Erythroblast (primary cell): ENCODE results near the gene CSF2.

Experiments used
- DNase-seq, 2 experiments: peaks; one replicate each; lab custom pipeline; 2025; lab: John Stamatoyannopoulos, UW
- GATA1 ChIP-seq: IDR thresholded peaks from 2 replicates; pipeline ENCODE4 v1.6.1; 2011; ENCODE audit warnings: low read depth, mild to moderate bottlenecking, control low read depth, low read length, moderate library complexity
- POLR2A ChIP-seq: IDR thresholded peaks from 2 replicates; pipeline ENCODE4 v1.6.1; 2011; ENCODE audit warnings: mild to moderate bottlenecking, low read length

CSF2 gene

GRCh38 chr5:132073231-132074013, at the start of gene CSF2:
TSS of gene CSF2 (plus strand) at chr5:132073789. CDS start at chr5:132073824, 35 bp downstream.
- no peak for TF ChIP-seq GATA1
- DNase-seq: no peak

- DNase-seq: no peak
- no peak for TF ChIP-seq POLR2A
- TF ChIP-seq GATA1: no peak
Measured at GRCh38 chr5:132024117-132024435, 49.5 kb upstream of the CSF2 start.

GRCh38 chr5:132024789-132025402, 48.7 kb upstream of the CSF2 start:
- no peak for DNase-seq
- TF ChIP-seq POLR2A (no peak), GATA1 (no peak)

GRCh38 chr5:132025403-132025971, 48.1 kb upstream of the CSF2 start:
- DNase-seq: no peak
- TF ChIP-seq POLR2A (no peak), GATA1 (no peak)

DNA sequence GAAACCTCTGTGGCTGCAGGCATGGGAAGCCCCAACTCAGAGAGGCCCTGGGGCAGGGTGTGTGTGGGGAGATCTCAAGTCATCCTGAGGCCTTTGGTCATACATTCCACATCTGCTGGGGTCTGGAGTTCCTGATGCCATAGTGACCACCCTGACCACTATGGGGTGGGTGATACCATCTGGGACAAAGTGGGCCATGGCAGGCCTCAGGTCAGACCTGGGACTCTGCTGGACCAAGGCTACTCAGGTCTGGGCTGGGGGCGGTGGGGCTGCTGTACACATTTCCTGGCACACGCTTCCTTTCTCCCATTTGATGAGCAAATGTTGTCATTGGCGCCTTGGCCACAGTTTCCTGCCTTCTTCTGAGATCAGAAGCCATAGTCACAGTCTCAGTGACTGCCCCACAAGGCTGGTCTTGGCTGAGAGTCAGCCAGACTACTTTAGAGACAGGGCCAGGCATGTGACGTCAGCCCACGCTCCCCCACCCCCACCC, 47.0 kb upstream of the CSF2 start:
- DNase-seq: no peak
- no peak for TF ChIP-seq GATA1
- no peak for TF ChIP-seq POLR2A

DNA sequence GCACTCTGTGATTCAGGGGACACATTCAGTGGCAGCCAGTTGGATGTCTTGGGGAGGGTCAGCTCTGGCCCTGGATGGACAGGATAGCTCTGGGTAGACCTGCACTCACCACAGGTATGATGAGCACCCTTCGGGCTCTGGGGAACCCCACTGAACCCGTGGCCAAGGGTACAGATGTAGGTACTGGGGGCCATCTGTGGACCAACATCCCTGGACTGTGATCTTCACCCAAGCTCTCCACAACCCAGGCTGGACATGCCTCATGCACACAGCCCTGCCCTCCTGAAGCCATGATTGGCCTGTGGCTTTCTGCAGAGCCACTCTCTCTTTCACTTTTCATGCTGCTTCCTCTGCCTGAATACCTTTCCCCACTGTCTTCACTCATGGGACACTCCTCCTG, 46.6 kb upstream of the CSF2 start:
- TF ChIP-seq GATA1 (no peak), POLR2A (no peak)
- no peak for DNase-seq

- no peak for TF ChIP-seq POLR2A
- no peak for TF ChIP-seq GATA1
- no peak for DNase-seq
Measured at GRCh38 chr5:132029609-132030330, 43.8 kb upstream of the CSF2 start.

- DNase-seq: no peak
- TF ChIP-seq GATA1: no peak
- no peak for TF ChIP-seq POLR2A
Measured at GRCh38 chr5:132030610-132031009, 43.0 kb upstream of the CSF2 start.

GRCh38 chr5:132032196-132032595, 41.4 kb upstream of the CSF2 start:
- DNase-seq: no peak
- TF ChIP-seq GATA1 (no peak), POLR2A (no peak)

GRCh38 chr5:132033122-132033521, 40.5 kb upstream of the CSF2 start:
- no peak for TF ChIP-seq GATA1
- no peak for TF ChIP-seq POLR2A

GRCh38 chr5:132037353-132037752, 36.2 kb upstream of the CSF2 start:
- TF ChIP-seq POLR2A (no peak), GATA1 (no peak)
- DNase-seq: no peak

More at GRCh38 chr5:132033122-132033521, 40.5 kb upstream of the CSF2 start:
- no peak for DNase-seq

GRCh38 chr5:132044207-132044606, 29.4 kb upstream of the CSF2 start:
- DNase-seq: no peak
- no peak for TF ChIP-seq GATA1
- TF ChIP-seq POLR2A: no peak

DNA sequence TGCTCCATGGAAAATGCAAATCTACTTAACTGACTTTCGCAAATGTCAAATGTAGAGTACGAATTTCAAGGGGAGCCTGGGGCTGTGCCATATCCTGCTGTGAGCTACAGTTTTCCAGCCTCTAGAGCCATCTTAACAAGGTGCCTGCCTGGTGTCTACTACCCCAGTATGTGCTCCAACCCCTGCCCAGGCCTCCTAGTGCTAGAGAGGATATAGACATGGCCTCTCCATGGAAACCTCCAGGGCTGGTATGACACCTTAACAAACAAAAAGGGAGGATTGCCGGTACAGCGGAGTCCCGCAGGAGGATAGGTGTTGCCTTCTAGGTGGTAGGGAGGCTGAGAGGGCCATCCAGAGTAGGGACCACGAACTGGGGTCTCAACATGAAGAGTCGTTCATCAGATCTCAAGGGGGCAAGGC, 26.7 kb upstream of the CSF2 start:
- no peak for TF ChIP-seq POLR2A
- TF ChIP-seq GATA1: no peak
- DNase-seq: no peak
